Lung (tissue), 12 donors: ENCODE results near the gene TSHR. TPM values are rescaled to one million over a fixed set of nuclear protein-coding genes. Genes with fewer than 3 reads are reported as not detected.
A peak's percentile ranks its signal among the peaks of the same experiment; 100 is the strongest.

Experiments
- ATAC-seq: fragments of 200-7000 bp; cut with Tn5 transposase; one replicate; pipeline ENCODE4 v1.9.1; 2020; ENCODE audit warnings: moderate number of reproducible peaks; ENCODE audit not compliant: insufficient read depth, low FRiP score
- DNase-seq, 3 donors: peaks; one replicate each; pipeline ENCODE4 v3.0.0-alpha.2; 2013 to 2017
- H3K27ac ChIP-seq, 2 donors: one replicate each; pipeline ENCODE4 v1.5.1; 2013; ENCODE audit warnings: mild to moderate bottlenecking in 2 of 2, moderate library complexity in 2 of 2, control low read depth in 1 of 2, inconsistent platforms in 1 of 2, low read depth in 1 of 2, low read length in 1 of 2
- H3K27me3 ChIP-seq, 3 donors: one replicate each; pipeline ENCODE4 v1.5.1; 2013; ENCODE audit warnings: low read length in 2 of 3; ENCODE audit not compliant: control insufficient read depth in 3 of 3, insufficient read depth in 3 of 3
- H3K36me3 ChIP-seq, 4 donors: one replicate each; pipeline ENCODE4 v1.5.1; 2013; ENCODE audit warnings: low read length in 4 of 4, mild to moderate bottlenecking in 1 of 4, moderate library complexity in 1 of 4; ENCODE audit not compliant: control insufficient read depth in 4 of 4, insufficient read depth in 4 of 4
- H3K4me1 ChIP-seq, 5 donors: one replicate each; pipeline ENCODE4 v1.5.1; 2013; ENCODE audit warnings: low read length in 5 of 5, mild to moderate bottlenecking in 2 of 5, moderate library complexity in 1 of 5; ENCODE audit not compliant: control insufficient read depth in 5 of 5, insufficient read depth in 5 of 5
- H3K4me3 ChIP-seq: one replicate; pipeline ENCODE4 v1.5.1; 2013; ENCODE audit warnings: mild to moderate bottlenecking, control low read depth, moderate library complexity
- H3K9ac ChIP-seq, 2 donors: one replicate each; pipeline ENCODE4 v1.5.1; 2013; ENCODE audit warnings: low read length in 2 of 2, control low read depth in 1 of 2; ENCODE audit not compliant: insufficient read depth in 1 of 2
- H3K9me3 ChIP-seq, 4 donors: one replicate each; pipeline ENCODE4 v1.5.1; 2013; ENCODE audit warnings: low read length in 3 of 4, mild to moderate bottlenecking in 1 of 4, moderate library complexity in 1 of 4; ENCODE audit not compliant: control insufficient read depth in 4 of 4, insufficient read depth in 3 of 4
- WGBS, 2 donors: extraction: QIAGEN DNeasy Blood & Tissue Kit; methylation state at CpG; one replicate each; pipeline ENCODE4 v1.1.7; 2013; 5-methylcytosine and 5-hydroxymethylcytosine counted together
- polyA plus RNA-seq, 2 donors: library from polyadenylated mRNA; stranded (reverse); fragments of 200-250 nt; gene quantifications; one replicate each; pipeline ENCODE4 v1.2.1, GENCODE V29; 2013
- total RNA-seq, 2 donors: library from RNA; depleted of rRNA in 1 of 2; stranded (reverse); fragments of >200 nt in 1 of 2; gene quantifications; one replicate each; pipeline ENCODE4 v1.2.1, GENCODE V29; 2014 to 2021
- TF ChIP-seq, protein P1 (sequence below): IDR thresholded peaks from 2 replicates; pipeline ENCODE4 v1.5.1; 2012; ENCODE audit warnings: mild to moderate bottlenecking; ENCODE audit errors: control extremely low read depth, extremely low read depth
- donor health status: control.
- donor health status: control.
- donor health status: Bipolar disorder and iron deficiency.
- donor health status: healthy.
- donor health status: DM: yes; HTN: yes; CAD: no.

The TSHR gene
- total and polyA plus RNA-seq, 4 donors = 0.04 to 0.31 (median 0.07) TPM; not detected in 1

DNA sequence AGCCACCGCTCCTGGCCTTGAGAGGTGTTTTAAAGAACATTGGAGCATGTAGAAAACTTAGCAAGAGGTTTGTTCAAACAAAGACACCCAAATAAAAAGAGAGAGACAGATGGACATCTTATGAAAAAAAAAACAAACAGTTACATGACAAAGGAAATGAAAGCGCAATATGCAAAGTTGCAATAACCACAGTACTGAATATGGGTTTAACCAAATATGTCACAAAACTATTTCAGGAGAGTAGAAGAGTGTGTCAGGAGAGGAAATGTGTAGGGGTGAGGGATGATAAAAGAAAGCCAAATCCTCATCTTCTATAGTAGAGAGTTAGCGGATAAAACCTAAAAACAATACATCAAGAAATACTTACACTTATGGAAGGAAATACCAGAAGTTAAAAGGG is 166.9 kb downstream of the TSHR start:
- no peak overlapping the region for H3K4me3 ChIP-seq
- no peaks in the 10 kb centered on the region for H3K36me3 ChIP-seq
- no peak overlapping the region for H3K9ac ChIP-seq
- no peaks in the 10 kb centered on the region for H3K4me1 ChIP-seq
- DNase-seq (no peak), ATAC-seq (no peak)
- 61 to 80% methylated on average over 3 of the region's 3 CpGs for WGBS, 2 donors
- no peaks in the 10 kb centered on the region for H3K27me3 ChIP-seq
- no peaks in the 10 kb centered on the region for H3K9me3 ChIP-seq
- TF ChIP-seq, protein P1, sequence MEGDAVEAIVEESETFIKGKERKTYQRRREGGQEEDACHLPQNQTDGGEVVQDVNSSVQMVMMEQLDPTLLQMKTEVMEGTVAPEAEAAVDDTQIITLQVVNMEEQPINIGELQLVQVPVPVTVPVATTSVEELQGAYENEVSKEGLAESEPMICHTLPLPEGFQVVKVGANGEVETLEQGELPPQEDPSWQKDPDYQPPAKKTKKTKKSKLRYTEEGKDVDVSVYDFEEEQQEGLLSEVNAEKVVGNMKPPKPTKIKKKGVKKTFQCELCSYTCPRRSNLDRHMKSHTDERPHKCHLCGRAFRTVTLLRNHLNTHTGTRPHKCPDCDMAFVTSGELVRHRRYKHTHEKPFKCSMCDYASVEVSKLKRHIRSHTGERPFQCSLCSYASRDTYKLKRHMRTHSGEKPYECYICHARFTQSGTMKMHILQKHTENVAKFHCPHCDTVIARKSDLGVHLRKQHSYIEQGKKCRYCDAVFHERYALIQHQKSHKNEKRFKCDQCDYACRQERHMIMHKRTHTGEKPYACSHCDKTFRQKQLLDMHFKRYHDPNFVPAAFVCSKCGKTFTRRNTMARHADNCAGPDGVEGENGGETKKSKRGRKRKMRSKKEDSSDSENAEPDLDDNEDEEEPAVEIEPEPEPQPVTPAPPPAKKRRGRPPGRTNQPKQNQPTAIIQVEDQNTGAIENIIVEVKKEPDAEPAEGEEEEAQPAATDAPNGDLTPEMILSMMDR = no peak
- H3K27ac ChIP-seq = no peak overlapping the region

- Histone ChIP-seq H3K27me3 (no peaks in the 10 kb centered on the region), H3K4me1 (no peaks in the 10 kb centered on the region), H3K27ac (no peak overlapping the region), H3K9me3 (peaks cover 0 to 2% (median 0%) of the 10 kb centered on the region in 4 donors), H3K36me3 (no peaks in the 10 kb centered on the region), H3K9ac (no peak overlapping the region), H3K4me3 (no peak overlapping the region)
- TF ChIP-seq, protein P1 = no peak
- ATAC-seq (no peak), DNase-seq (no peak)
Measured at GRCh38 chr14:81123811-81124210, 168.4 kb downstream of the TSHR start.

GRCh38 chr14:81125536-81125935 is 170.1 kb downstream of the TSHR start:
- no peaks in the 10 kb centered on the region for H3K4me1 ChIP-seq
- no peak for DNase-seq
- H3K4me3 ChIP-seq = no peak overlapping the region
- no peaks in the 10 kb centered on the region for H3K27me3 ChIP-seq
- TF ChIP-seq, protein P1 = no peak
- no peak overlapping the region for H3K9ac ChIP-seq
- H3K36me3 ChIP-seq = no peaks in the 10 kb centered on the region
- no peak overlapping the region for H3K27ac ChIP-seq
- WGBS, 2 donors = 66 to 89% methylated on average over 4 of the region's 4 CpGs
- no peak for ATAC-seq
- H3K9me3 ChIP-seq = peaks cover 0 to 2% (median 0%) of the 10 kb centered on the region in 4 donors

DNA sequence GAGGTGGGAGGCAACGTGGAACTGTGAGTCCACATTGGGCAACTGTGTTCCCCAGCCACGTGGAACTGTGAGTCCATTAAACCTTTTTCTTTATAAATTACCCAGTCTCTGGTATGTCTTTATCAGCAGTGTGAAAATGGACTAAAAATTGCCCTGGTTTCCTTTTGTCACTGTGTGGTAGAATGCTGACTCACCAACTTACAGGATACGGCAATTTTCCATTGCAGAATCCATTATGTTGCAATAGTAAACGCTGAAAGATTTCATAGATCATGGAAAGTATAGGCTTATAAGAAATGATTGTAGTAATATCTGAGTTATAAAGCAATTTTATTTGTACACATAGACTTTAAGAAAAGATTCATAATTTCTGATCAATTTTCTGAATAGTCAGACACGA is 172.4 kb downstream of the TSHR start:
- no peaks in the 10 kb centered on the region for H3K27me3 ChIP-seq
- H3K4me3 ChIP-seq = no peak overlapping the region
- no peaks in the 10 kb centered on the region for H3K4me1 ChIP-seq
- H3K27ac ChIP-seq = no peak overlapping the region
- TF ChIP-seq, protein P1 = no peak
- no peak for ATAC-seq
- no peaks in the 10 kb centered on the region for H3K36me3 ChIP-seq
- H3K9me3 ChIP-seq = peaks cover 0 to 3% (median 0%) of the 10 kb centered on the region in 4 donors
- H3K9ac ChIP-seq = no peak overlapping the region
- 42 to 65% methylated on average over 5 of the region's 5 CpGs for WGBS, 2 donors
- DNase-seq = peak in 2 of 3 donors; percentile 9 to 40
